Endothelial cell (in vitro differentiated cells): ENCODE measurements around the gene LRRC14B. TPM values are rescaled to one million over a fixed set of nuclear protein-coding genes. Genes with fewer than 3 reads are reported as not detected.
A peak's percentile ranks its signal among the peaks of the same experiment; 100 is the strongest.
"Not testable (repeated sequence)": the region's sequence is repeated elsewhere in the genome, so short reads cannot be mapped to it uniquely, and the experiment has no call there.

Experiments
- DNase-seq: peaks from one replicate; pipeline ENCODE4 v3.0.0; 2021; ENCODE audit warnings: low spot score
- H3K27ac Mint-ChIP-seq: one replicate; pipeline ENCODE4 v1.8.0; 2021; ENCODE audit warnings: mixed read lengths, inconsistent platforms; ENCODE audit not compliant: unreplicated experiment
- H3K27me3 Mint-ChIP-seq: one replicate; pipeline ENCODE4 v1.8.0; 2021; ENCODE audit warnings: mild to moderate bottlenecking, moderate library complexity, mixed read lengths, inconsistent platforms; ENCODE audit not compliant: unreplicated experiment
- H3K36me3 Mint-ChIP-seq: one replicate; pipeline ENCODE4 v1.8.0; 2021; ENCODE audit warnings: mild to moderate bottlenecking, low read depth, mixed read lengths, inconsistent platforms; ENCODE audit not compliant: unreplicated experiment
- H3K4me1 Mint-ChIP-seq: one replicate; pipeline ENCODE4 v1.8.0; 2021; ENCODE audit warnings: mild to moderate bottlenecking, mixed read lengths, inconsistent platforms; ENCODE audit not compliant: unreplicated experiment
- H3K4me3 Mint-ChIP-seq: one replicate; pipeline ENCODE4 v1.8.0; 2021; ENCODE audit warnings: mild to moderate bottlenecking, mixed read lengths, inconsistent platforms; ENCODE audit not compliant: unreplicated experiment
- H3K9me3 Mint-ChIP-seq: one replicate; pipeline ENCODE4 v1.8.0; 2021; ENCODE audit warnings: mixed read lengths, inconsistent platforms; ENCODE audit not compliant: unreplicated experiment
- CTCF ChIP-seq: fragments of 200-600 bp; sonication (generic); IDR thresholded peaks from one replicate; pipeline ENCODE4 v1.5.0; 2021; ENCODE audit warnings: antibody characterized with exemption; ENCODE audit not compliant: unreplicated experiment
- total RNA-seq: library from RNA; stranded (reverse); fragmentation: NEBNext Ultra II Directional; extraction: Animal tissue kit (Norgen Biotek cat#: 25700); gene quantifications from one replicate; pipeline ENCODE4 v1.2.1, GENCODE V29; 2021; ENCODE audit not compliant: unreplicated experiment

Gene LRRC14B
- total RNA-seq, 1 donor from 2014 or later: not detected

GRCh38 chr5:234450-234849 is 43.2 kb downstream of the LRRC14B start:
- H3K27ac Mint-ChIP-seq: no peak overlapping the region
- H3K9me3 Mint-ChIP-seq: no peaks in the 10 kb centered on the region
- H3K36me3 Mint-ChIP-seq: peaks cover 44% of the 10 kb centered on the region
- H3K4me3 Mint-ChIP-seq: no peak overlapping the region
- no peaks in the 10 kb centered on the region for H3K4me1 Mint-ChIP-seq
- DNase-seq: no peak
- no peak for TF ChIP-seq CTCF
- peaks cover 3% of the 10 kb centered on the region for H3K27me3 Mint-ChIP-seq

- H3K9me3 Mint-ChIP-seq, H3K27ac Mint-ChIP-seq, H3K4me1 Mint-ChIP-seq, H3K27me3 Mint-ChIP-seq, DNase-seq: not testable (repeated sequence)
- Mint-ChIP-seq H3K36me3 (peaks cover 53% of the 10 kb centered on the region), H3K4me3 (peak overlapping the region; percentile 57)
These were observed 44.2 kb downstream of the LRRC14B start for GRCh38 chr5:235527-235926.

- DNase-seq, H3K27ac Mint-ChIP-seq, H3K27me3 Mint-ChIP-seq, H3K9me3 Mint-ChIP-seq, H3K4me3 Mint-ChIP-seq, H3K4me1 Mint-ChIP-seq: not testable (repeated sequence)
- peaks cover 64% of the 10 kb centered on the region for H3K36me3 Mint-ChIP-seq
These were observed 46.6 kb downstream of the LRRC14B start for GRCh38 chr5:237931-238330.

GRCh38 chr5:240550-240949 is 49.3 kb downstream of the LRRC14B start:
- H3K9me3 Mint-ChIP-seq, DNase-seq, H3K27me3 Mint-ChIP-seq, H3K27ac Mint-ChIP-seq: not testable (repeated sequence)
- Mint-ChIP-seq H3K4me1 (peaks cover 11% of the 10 kb centered on the region), H3K36me3 (peaks cover 64% of the 10 kb centered on the region), H3K4me3 (peak overlapping the region; percentile 78)

- not testable (repeated sequence) for H3K27me3 Mint-ChIP-seq
- H3K36me3 Mint-ChIP-seq: peaks cover 69% of the 10 kb centered on the region
- peak overlapping the region; percentile 78 for H3K4me3 Mint-ChIP-seq
These were observed 49.9 kb downstream of the LRRC14B start for GRCh38 chr5:241045-241669.

GRCh38 chr5:243683-244367 is 52.5 kb downstream of the LRRC14B start:
- Mint-ChIP-seq H3K4me1 (peaks cover 11% of the 10 kb centered on the region), H3K36me3 (peaks cover 81% of the 10 kb centered on the region)
- H3K9me3 Mint-ChIP-seq, H3K27ac Mint-ChIP-seq, H3K27me3 Mint-ChIP-seq, DNase-seq, H3K4me3 Mint-ChIP-seq: not testable (repeated sequence)

More at GRCh38 chr5:241045-241669, 49.9 kb downstream of the LRRC14B start:
- H3K9me3 Mint-ChIP-seq, H3K27ac Mint-ChIP-seq, DNase-seq: not testable (repeated sequence)
- H3K4me1 Mint-ChIP-seq: peaks cover 11% of the 10 kb centered on the region

GRCh38 chr5:245717-246116 is 54.4 kb downstream of the LRRC14B start:
- H3K4me3 Mint-ChIP-seq: peak overlapping the region; percentile 17
- H3K27ac Mint-ChIP-seq, H3K9me3 Mint-ChIP-seq, DNase-seq, H3K27me3 Mint-ChIP-seq: not testable (repeated sequence)
- peaks cover 80% of the 10 kb centered on the region for H3K36me3 Mint-ChIP-seq
- peaks cover 11% of the 10 kb centered on the region for H3K4me1 Mint-ChIP-seq

Other genes with a start within 250 kb of the LRRC14B start
- gene PLEKHG4B, start 99.3 kb upstream of the LRRC14B start, total RNA-seq: 6.8 TPM
- gene CCDC127, start 26.7 kb downstream of the LRRC14B start, total RNA-seq: 8.1 TPM
- gene SDHA, start 26.8 kb downstream of the LRRC14B start, total RNA-seq: 73.5 TPM
- gene PDCD6, start 80.2 kb downstream of the LRRC14B start, total RNA-seq: 101 TPM
- gene AHRR, start 130.2 kb downstream of the LRRC14B start, total RNA-seq: 8.7 TPM